ENCODE results near the gene VWCE.
"Not testable (repeated sequence)": the region's sequence is repeated elsewhere in the genome, so short reads cannot be mapped to it uniquely, and the experiment has no call there.

VWCE gene

DNA sequence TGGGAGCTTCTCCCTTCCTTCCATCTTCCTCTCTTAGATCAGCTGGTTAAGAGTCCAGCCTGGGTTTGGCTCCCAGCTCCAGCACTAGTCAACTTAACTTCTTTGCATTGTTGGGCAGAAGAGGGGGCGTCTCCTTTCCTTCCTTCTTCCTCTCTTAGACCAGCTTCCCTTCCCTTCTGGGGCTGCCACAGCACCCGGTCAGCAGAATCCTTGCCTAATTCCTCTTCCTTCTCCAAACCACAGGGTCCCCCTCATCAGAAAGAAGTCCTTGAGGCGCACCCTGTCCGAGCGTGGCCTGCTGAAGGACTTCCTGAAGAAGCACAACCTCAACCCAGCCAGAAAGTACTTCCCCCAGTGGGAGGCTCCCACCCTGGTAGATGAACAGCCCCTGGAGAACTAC lies 53.6 kb downstream of the VWCE start:
- not testable (repeated sequence) for H3K9me3 Mint-ChIP-seq; H3K27me3 Mint-ChIP-seq (ENCODE audit: low read depth); H3K4me1 Mint-ChIP-seq; H3K36me3 Mint-ChIP-seq (ENCODE audit: low read depth); H3K27ac Mint-ChIP-seq; H3K4me3 Mint-ChIP-seq

DNA sequence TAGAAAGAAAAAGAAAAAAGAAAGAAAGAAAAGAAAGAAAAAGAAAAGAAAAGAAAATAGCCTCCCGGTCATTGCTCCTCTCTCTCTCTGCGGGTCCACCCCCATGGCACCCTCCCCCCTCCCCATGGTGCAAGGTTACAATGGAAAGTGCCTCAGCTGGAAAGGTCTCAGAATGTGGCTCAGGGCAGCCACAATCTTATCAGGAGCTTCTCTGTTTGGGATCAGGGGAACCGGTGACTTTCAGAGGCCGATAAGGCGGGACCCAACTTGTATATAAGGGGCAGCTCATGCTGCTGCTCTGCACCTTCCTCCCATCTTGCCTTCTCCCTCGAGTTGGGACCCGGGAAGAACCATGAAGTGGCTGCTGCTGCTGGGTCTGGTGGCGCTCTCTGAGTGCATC lies 54.2 kb downstream of the VWCE start, which contains the start of gene PGA5:
TSS of gene PGA5 (plus strand) at position 301 of the 400 bp plus-strand sequence. CDS start at position 353, 52 bp downstream.
- H3K4me3 Mint-ChIP-seq; H3K36me3 Mint-ChIP-seq (ENCODE audit: low read depth); H3K27me3 Mint-ChIP-seq (ENCODE audit: low read depth); H3K9me3 Mint-ChIP-seq; H3K27ac Mint-ChIP-seq; H3K4me1 Mint-ChIP-seq: not testable (repeated sequence)

DNA sequence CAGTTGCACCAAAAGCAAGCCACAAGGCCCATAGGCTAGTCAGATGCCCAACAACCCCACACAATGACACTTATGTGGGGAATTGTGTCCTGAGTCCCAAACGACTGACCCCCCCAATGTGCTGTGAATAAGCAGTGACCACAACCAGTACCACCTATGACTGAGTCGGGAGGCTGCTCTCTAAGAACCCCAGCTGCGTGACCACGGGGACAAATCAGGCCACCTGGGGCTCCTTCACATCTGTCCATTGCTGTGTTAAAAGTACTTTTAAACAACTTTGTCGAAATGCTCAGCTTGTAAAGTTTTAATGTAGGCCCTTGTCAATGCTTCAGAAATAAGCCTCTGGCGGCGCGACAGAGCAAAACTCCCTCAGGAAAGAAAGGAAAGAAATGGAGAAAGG lies 54.8 kb downstream of the VWCE start:
- H3K27ac Mint-ChIP-seq; H3K4me1 Mint-ChIP-seq; H3K27me3 Mint-ChIP-seq (ENCODE audit: low read depth); H3K4me3 Mint-ChIP-seq; H3K9me3 Mint-ChIP-seq; H3K36me3 Mint-ChIP-seq (ENCODE audit: low read depth): not testable (repeated sequence)

DNA sequence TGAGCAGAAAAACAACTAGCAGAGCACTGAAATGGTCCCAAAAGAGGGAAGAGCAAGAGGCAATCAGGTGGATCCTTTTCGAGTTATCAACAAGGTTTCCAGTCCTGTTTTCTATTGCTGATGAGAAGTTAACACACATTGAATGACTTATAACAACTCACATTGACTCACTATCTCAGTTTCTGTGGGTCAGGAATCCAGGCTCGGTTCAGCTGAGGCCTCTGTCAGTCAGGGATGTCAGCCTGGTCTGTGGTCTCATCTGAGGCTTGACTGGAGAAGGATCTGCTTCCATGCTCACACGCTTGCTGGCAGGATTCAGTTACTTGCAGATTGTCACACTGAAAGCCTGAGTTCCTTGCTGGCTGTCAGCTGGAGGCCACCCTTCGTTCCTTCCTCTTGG lies 58.0 kb downstream of the VWCE start:
- H3K27me3 Mint-ChIP-seq (ENCODE audit: low read depth); H3K4me1 Mint-ChIP-seq; H3K9me3 Mint-ChIP-seq; H3K4me3 Mint-ChIP-seq; H3K27ac Mint-ChIP-seq; H3K36me3 Mint-ChIP-seq (ENCODE audit: low read depth): not testable (repeated sequence)

DNA sequence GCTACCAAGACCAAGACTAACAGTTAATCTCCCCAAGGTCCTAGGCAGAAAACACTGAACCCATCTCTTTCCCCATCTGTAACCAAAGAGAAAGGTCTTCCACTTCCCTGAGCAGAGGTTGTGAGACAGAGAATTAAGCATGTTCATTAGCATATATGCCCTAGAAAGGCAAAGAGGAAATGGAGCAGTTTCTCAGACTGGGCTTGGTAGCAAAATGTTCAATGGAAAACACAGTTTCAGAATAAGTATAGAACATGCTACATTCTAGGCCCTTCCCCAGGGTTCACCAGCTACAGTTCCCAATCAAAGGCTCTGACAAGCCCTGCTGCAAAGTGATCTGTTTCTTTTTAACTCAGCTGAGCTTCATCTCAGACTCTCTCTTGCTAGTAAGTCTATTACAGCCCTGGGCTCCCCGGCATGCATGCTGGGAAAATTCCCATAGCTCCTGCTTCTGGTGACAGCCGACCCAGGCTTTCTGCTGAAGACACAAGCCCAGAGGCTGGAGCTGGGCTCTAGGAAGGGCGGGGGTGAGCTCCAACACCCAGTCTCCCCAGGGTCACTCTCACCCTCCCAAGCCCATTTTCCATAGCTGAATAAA lies 62.5 kb downstream of the VWCE start:
- not testable (repeated sequence) for H3K36me3 Mint-ChIP-seq (ENCODE audit: low read depth); H3K4me3 Mint-ChIP-seq; H3K27me3 Mint-ChIP-seq (ENCODE audit: low read depth); H3K9me3 Mint-ChIP-seq; H3K4me1 Mint-ChIP-seq; H3K27ac Mint-ChIP-seq

DNA sequence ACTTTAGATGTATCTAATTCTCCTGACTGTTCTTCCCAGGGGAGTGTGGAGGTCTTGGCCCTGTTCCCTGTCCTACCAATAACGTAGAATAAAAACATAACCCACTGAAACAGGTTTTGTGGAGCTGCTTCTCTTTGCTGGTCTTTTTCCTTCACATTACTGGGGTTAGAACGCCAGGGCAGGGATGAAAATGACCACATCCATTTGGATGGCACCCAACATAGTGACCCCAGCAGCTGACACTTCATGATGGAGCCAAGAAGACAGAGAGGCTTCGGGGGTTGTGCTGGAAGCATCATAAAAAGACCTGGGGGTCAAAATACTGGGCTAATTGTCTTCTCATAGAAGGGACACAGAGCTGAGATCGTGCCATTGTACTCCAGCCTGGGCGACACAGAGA lies 63.5 kb downstream of the VWCE start:
- not testable (repeated sequence) for H3K4me3 Mint-ChIP-seq; H3K9me3 Mint-ChIP-seq; H3K27ac Mint-ChIP-seq; H3K36me3 Mint-ChIP-seq (ENCODE audit: low read depth); H3K27me3 Mint-ChIP-seq (ENCODE audit: low read depth); H3K4me1 Mint-ChIP-seq

DNA sequence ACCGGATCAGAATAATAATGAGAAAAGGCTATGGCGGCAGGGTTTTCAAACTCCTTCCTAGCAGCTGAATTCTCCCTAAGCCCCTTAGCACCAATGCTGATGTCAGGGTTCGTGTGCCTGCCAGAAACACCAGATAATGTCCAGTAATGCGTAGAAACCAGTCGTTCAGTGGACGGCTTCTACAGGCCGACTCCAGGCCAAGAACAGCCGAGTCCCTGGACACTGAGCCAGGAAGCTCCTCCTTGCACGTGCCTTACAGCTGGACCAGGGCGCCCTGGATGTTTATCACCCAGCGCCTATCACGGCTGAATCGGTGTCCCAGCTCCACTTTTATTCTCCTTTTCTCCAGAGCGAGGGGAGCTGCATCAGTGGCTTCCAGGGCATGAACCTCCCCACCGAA lies 64.1 kb downstream of the VWCE start:
- H3K9me3 Mint-ChIP-seq; H3K4me1 Mint-ChIP-seq; H3K4me3 Mint-ChIP-seq; H3K27ac Mint-ChIP-seq; H3K36me3 Mint-ChIP-seq (ENCODE audit: low read depth); H3K27me3 Mint-ChIP-seq (ENCODE audit: low read depth): not testable (repeated sequence)

DNA sequence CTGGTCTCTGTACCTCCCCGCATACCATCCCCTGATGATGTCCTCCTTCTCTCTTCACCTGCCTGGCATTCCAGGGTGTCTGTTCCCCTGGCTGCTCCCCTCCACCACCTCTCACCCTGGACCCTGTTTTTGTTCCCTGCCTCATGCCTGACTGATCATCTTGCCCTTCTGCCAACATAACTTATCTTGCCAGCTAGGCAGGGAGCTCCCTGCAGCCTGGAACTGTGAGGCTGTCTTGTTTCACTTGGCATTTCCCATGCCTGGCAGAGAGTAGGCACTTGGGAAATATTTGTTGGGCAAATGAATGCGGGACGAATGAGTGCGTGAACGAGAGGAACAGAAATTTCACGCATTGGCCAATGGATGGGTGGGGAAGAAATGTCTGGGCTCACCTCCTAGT lies 65.7 kb downstream of the VWCE start:
- H3K4me3 Mint-ChIP-seq; H3K27me3 Mint-ChIP-seq (ENCODE audit: low read depth); H3K4me1 Mint-ChIP-seq; H3K9me3 Mint-ChIP-seq; H3K36me3 Mint-ChIP-seq (ENCODE audit: low read depth); H3K27ac Mint-ChIP-seq: not testable (repeated sequence)

DNA sequence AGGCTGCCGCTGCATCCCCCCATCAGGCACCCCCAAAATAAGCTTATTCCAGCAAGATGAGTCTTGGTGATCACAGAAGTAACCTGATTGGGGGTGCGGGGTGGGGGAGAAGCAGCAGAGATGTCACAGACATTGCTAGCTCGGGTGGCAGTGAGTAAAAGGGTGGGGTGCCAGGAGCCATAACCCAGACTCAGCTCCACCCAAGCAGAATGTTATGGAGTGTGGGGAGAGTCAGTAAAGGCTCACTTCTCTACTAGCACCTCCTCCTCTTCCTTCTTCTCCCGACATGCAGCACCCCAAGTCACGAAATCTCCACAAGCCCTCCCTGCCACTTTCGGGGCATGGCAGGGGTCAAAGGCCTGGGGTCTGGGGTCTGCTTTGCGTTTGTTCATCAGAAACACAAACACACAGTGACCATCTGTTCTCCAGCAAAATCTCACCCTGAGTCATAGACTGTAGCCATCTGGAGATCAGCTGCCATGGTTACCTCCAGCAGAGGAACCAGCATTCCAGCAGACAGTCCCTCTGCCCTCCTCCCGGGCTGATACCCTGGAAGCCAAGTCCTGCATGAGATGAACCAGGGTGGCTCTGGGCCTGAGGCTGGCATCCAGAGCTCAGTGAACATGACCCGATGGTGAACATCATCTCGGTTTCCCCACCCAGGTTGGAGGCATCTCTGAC lies 68.5 kb downstream of the VWCE start:
- H3K9me3 Mint-ChIP-seq; H3K27me3 Mint-ChIP-seq (ENCODE audit: low read depth); H3K36me3 Mint-ChIP-seq (ENCODE audit: low read depth); H3K4me1 Mint-ChIP-seq; H3K27ac Mint-ChIP-seq; H3K4me3 Mint-ChIP-seq: not testable (repeated sequence)

DNA sequence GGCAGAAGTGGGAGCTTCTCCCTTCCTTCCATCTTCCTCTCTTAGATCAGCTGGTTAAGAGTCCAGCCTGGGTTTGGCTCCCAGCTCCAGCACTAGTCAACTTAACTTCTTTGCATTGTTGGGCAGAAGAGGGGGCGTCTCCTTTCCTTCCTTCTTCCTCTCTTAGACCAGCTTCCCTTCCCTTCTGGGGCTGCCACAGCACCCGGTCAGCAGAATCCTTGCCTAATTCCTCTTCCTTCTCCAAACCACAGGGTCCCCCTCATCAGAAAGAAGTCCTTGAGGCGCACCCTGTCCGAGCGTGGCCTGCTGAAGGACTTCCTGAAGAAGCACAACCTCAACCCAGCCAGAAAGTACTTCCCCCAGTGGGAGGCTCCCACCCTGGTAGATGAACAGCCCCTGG lies 72.4 kb downstream of the VWCE start:
- H3K9me3 Mint-ChIP-seq; H3K27ac Mint-ChIP-seq; H3K4me1 Mint-ChIP-seq; H3K36me3 Mint-ChIP-seq (ENCODE audit: low read depth); H3K27me3 Mint-ChIP-seq (ENCODE audit: low read depth); H3K4me3 Mint-ChIP-seq: not testable (repeated sequence)

DNA sequence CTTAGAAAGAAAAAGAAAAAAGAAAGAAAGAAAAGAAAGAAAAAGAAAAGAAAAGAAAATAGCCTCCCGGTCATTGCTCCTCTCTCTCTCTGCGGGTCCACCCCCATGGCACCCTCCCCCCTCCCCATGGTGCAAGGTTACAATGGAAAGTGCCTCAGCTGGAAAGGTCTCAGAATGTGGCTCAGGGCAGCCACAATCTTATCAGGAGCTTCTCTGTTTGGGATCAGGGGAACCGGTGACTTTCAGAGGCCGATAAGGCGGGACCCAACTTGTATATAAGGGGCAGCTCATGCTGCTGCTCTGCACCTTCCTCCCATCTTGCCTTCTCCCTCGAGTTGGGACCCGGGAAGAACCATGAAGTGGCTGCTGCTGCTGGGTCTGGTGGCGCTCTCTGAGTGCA lies 73.1 kb downstream of the VWCE start, which contains the start of gene PGA4:
TSS of gene PGA4 (plus strand) at position 301 of the 400 bp plus-strand sequence. CDS start at position 355, 54 bp downstream.
- not testable (repeated sequence) for H3K27me3 Mint-ChIP-seq (ENCODE audit: low read depth); H3K4me3 Mint-ChIP-seq; H3K4me1 Mint-ChIP-seq; H3K9me3 Mint-ChIP-seq; H3K27ac Mint-ChIP-seq; H3K36me3 Mint-ChIP-seq (ENCODE audit: low read depth)

DNA sequence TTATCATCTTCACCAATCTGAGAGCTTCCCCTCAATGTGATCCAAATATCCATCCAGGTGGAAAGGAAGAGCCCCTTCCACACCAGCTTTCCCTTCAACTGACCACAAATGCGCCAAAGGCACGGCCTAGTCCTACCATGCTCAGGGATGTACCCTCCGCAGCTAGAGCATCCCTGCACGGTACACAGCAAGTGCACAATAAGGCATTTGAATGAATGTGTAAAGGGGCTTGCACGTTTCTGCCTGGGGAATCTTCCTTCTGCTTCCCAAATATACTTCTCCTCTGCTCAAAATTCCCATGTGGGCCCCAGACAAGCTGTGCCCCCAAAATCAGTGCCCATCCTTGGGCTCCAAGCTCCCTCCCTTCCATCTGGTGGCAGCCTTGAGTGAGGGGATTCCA lies 76.1 kb downstream of the VWCE start:
- H3K9me3 Mint-ChIP-seq; H3K27me3 Mint-ChIP-seq (ENCODE audit: low read depth); H3K27ac Mint-ChIP-seq; H3K4me1 Mint-ChIP-seq; H3K36me3 Mint-ChIP-seq (ENCODE audit: low read depth); H3K4me3 Mint-ChIP-seq: not testable (repeated sequence)

DNA sequence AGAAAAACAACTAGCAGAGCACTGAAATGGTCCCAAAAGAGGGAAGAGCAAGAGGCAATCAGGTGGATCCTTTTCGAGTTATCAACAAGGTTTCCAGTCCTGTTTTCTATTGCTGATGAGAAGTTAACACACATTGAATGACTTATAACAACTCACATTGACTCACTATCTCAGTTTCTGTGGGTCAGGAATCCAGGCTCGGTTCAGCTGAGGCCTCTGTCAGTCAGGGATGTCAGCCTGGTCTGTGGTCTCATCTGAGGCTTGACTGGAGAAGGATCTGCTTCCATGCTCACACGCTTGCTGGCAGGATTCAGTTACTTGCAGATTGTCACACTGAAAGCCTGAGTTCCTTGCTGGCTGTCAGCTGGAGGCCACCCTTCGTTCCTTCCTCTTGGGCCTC lies 76.8 kb downstream of the VWCE start:
- not testable (repeated sequence) for H3K9me3 Mint-ChIP-seq; H3K4me1 Mint-ChIP-seq; H3K4me3 Mint-ChIP-seq; H3K36me3 Mint-ChIP-seq (ENCODE audit: low read depth); H3K27ac Mint-ChIP-seq; H3K27me3 Mint-ChIP-seq (ENCODE audit: low read depth)

DNA sequence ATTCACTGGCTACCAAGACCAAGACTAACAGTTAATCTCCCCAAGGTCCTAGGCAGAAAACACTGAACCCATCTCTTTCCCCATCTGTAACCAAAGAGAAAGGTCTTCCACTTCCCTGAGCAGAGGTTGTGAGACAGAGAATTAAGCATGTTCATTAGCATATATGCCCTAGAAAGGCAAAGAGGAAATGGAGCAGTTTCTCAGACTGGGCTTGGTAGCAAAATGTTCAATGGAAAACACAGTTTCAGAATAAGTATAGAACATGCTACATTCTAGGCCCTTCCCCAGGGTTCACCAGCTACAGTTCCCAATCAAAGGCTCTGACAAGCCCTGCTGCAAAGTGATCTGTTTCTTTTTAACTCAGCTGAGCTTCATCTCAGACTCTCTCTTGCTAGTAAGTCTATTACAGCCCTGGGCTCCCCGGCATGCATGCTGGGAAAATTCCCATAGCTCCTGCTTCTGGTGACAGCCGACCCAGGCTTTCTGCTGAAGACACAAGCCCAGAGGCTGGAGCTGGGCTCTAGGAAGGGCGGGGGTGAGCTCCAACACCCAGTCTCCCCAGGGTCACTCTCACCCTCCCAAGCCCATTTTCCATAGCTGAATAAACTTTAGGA lies 81.3 kb downstream of the VWCE start:
- H3K27ac Mint-ChIP-seq; H3K4me1 Mint-ChIP-seq; H3K4me3 Mint-ChIP-seq; H3K27me3 Mint-ChIP-seq (ENCODE audit: low read depth); H3K9me3 Mint-ChIP-seq; H3K36me3 Mint-ChIP-seq (ENCODE audit: low read depth): not testable (repeated sequence)

DNA sequence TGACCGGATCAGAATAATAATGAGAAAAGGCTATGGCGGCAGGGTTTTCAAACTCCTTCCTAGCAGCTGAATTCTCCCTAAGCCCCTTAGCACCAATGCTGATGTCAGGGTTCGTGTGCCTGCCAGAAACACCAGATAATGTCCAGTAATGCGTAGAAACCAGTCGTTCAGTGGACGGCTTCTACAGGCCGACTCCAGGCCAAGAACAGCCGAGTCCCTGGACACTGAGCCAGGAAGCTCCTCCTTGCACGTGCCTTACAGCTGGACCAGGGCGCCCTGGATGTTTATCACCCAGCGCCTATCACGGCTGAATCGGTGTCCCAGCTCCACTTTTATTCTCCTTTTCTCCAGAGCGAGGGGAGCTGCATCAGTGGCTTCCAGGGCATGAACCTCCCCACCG lies 82.9 kb downstream of the VWCE start:
- H3K27ac Mint-ChIP-seq; H3K36me3 Mint-ChIP-seq (ENCODE audit: low read depth); H3K9me3 Mint-ChIP-seq; H3K4me1 Mint-ChIP-seq; H3K27me3 Mint-ChIP-seq (ENCODE audit: low read depth); H3K4me3 Mint-ChIP-seq: not testable (repeated sequence)

Measured in nephron (organoid).